H1 (cell line): Measurements from ENCODE around the gene WBP4. TPM values are rescaled to one million over a fixed set of nuclear protein-coding genes. Genes with fewer than 3 reads are reported as not detected.
"Not testable (repeated sequence)": the region's sequence is repeated elsewhere in the genome, so short reads cannot be mapped to it uniquely, and the experiment has no call there.

Experiments
- CTCF ChIA-PET: fragments of 300-600 bp; sonication (Branson Sonifier 250); formaldehyde crosslinking; loops from one replicate; lab custom pipeline; 2021; ENCODE audit not compliant: partially characterized antibody; lab: Charles Lee
- POLR2A ChIA-PET: fragments of 300-600 bp; sonication (Branson Sonifier 250); formaldehyde crosslinking; loops from one replicate; lab custom pipeline; 2021; ENCODE audit warnings: inconsistent platforms; ENCODE audit not compliant: partially characterized antibody; lab: Charles Lee
- DNase-seq, 2 experiments: peaks; one replicate each; pipeline versions ENCODE4 v3.0.0 to v3.0.0-alpha.2; 2010 to 2022; ENCODE audit warnings: low spot score in 2 of 2, low read depth in 1 of 2, mixed read lengths in 1 of 2
- FAIRE-seq: peaks from 2 replicates; lab custom pipeline; 2011; peaks lifted over from hg19 to GRCh38; lab: Jason Lieb, UNC
- H2AFZ ChIP-seq: 2 replicates; pipeline ENCODE4 v1.8.1; 2012; ENCODE audit warnings: low read length, inconsistent platforms
- H2AK5ac ChIP-seq: 2 replicates; pipeline ENCODE4 v1.6.1; 2013; ENCODE audit warnings: low read depth, low read length
- H2BK120ac ChIP-seq: replicated peaks from 2 replicates; pipeline ENCODE3; 2013; ENCODE audit warnings: low read depth, low read length, inconsistent platforms
- H2BK12ac ChIP-seq: 2 replicates; pipeline ENCODE4 v1.6.1; 2013; ENCODE audit warnings: low read depth, low read length
- H2BK15ac ChIP-seq: 2 replicates; pipeline ENCODE4 v1.6.1; 2013; ENCODE audit warnings: low read length
- H2BK20ac ChIP-seq: 2 replicates; pipeline ENCODE4 v1.6.1; 2013; ENCODE audit warnings: low read length
- H2BK5ac ChIP-seq: 2 replicates; pipeline ENCODE4 v1.6.1; 2013; ENCODE audit warnings: low read depth, low read length
- H3K14ac ChIP-seq: 2 replicates; pipeline ENCODE4 v1.6.1; 2013; ENCODE audit warnings: inconsistent platforms; ENCODE audit not compliant: insufficient read length
- H3K18ac ChIP-seq: 2 replicates; pipeline ENCODE4 v1.6.1; 2013; ENCODE audit warnings: low read length; ENCODE audit errors: extremely low read depth
- H3K23ac ChIP-seq: 2 replicates; pipeline ENCODE4 v1.6.1; 2013; ENCODE audit warnings: inconsistent platforms; ENCODE audit not compliant: insufficient read length
- H3K23me2 ChIP-seq: 2 replicates; pipeline ENCODE4 v1.6.1; 2013; ENCODE audit warnings: low read depth, low read length
- H3K27ac ChIP-seq: 2 replicates; pipeline ENCODE4 v1.6.1; 2011; ENCODE audit warnings: low read depth, low read length, inconsistent platforms
- H3K27me3 ChIP-seq, 4 experiments: replicated peaks in 1 of 4; 1 replicate in 1 of 4; 2 replicates in 3 of 4; pipeline versions ENCODE4 v1.6.1 to v1.8.1; 2011 to 2013; ENCODE audit warnings: low read length in 3 of 4, mild to moderate bottlenecking in 3 of 4, inconsistent platforms in 2 of 4, mixed read lengths in 2 of 4, moderate library complexity in 1 of 4; ENCODE audit not compliant: control insufficient read depth in 3 of 4, insufficient read depth in 3 of 4; ENCODE audit errors: extremely low read depth in 1 of 4
- H3K36me3 ChIP-seq, 4 experiments: 2 replicates each; pipeline versions ENCODE4 v1.6.1 to v1.8.1; 2011 to 2013; ENCODE audit warnings: mild to moderate bottlenecking in 4 of 4, low read length in 3 of 4, moderate library complexity in 2 of 4, control low read depth in 1 of 4, inconsistent platforms in 1 of 4; ENCODE audit not compliant: insufficient read depth in 4 of 4, control insufficient read depth in 2 of 4
- H3K4ac ChIP-seq: replicated peaks from 2 replicates; pipeline ENCODE3; 2013; ENCODE audit warnings: low read length, low read depth, mixed read lengths, inconsistent platforms; ENCODE audit not compliant: insufficient read length
- H3K4me1 ChIP-seq, 4 experiments: replicated peaks in 1 of 4; 1 replicate in 1 of 4; 2 replicates in 3 of 4; pipeline versions ENCODE4 v1.6.1 to v1.8.1; 2011 to 2013; ENCODE audit warnings: low read length in 3 of 4, inconsistent platforms in 2 of 4, mixed read lengths in 1 of 4; ENCODE audit not compliant: insufficient read depth in 4 of 4, control insufficient read depth in 3 of 4
- H3K4me2 ChIP-seq, 2 experiments: 2 replicates each; pipeline versions ENCODE4 v1.6.1 to v1.8.1; 2011 to 2013; ENCODE audit warnings: low read depth in 2 of 2, low read length in 2 of 2, control low read depth in 1 of 2, inconsistent platforms in 1 of 2, mild to moderate bottlenecking in 1 of 2; ENCODE audit not compliant: insufficient read depth in 1 of 2
- H3K4me3 ChIP-seq, 4 experiments: fragments of 200-600, 300-600 bp in 1 of 4; sonication (generic), shearing (Covaris generic), sonication (Bioruptor Twin) in 1 of 4; 2 replicates each; pipeline versions ENCODE4 v1.5.1 to v1.8.1; 2011 to 2016; ENCODE audit warnings: low read length in 4 of 4, low read depth in 3 of 4, control low read depth in 2 of 4, inconsistent platforms in 2 of 4, mild to moderate bottlenecking in 2 of 4, mixed read lengths in 1 of 4, moderate library complexity in 1 of 4; ENCODE audit not compliant: insufficient read depth in 2 of 4; ENCODE audit errors: extremely low read depth in 1 of 4
- H3K56ac ChIP-seq: replicated peaks from 2 replicates; pipeline ENCODE3; 2013; ENCODE audit warnings: low read depth, mild to moderate bottlenecking, mixed read lengths, low read length, inconsistent platforms; ENCODE audit not compliant: insufficient read length
- H3K79me1 ChIP-seq: 2 replicates; pipeline ENCODE4 v1.6.1; 2013; ENCODE audit warnings: low read depth, low read length, control low read depth
- H3K79me2 ChIP-seq, 2 experiments: 2 replicates each; pipeline versions ENCODE4 v1.6.1 to v1.8.1; 2012 to 2013; ENCODE audit warnings: low read length in 2 of 2, mild to moderate bottlenecking in 2 of 2, inconsistent platforms in 1 of 2; ENCODE audit not compliant: insufficient read depth in 2 of 2, control insufficient read depth in 1 of 2
- H3K9ac ChIP-seq, 4 experiments: replicated peaks in 1 of 4; 1 replicate in 1 of 4; 2 replicates in 3 of 4; pipeline versions ENCODE4 v1.6.1 to v1.8.1; 2011 to 2013; ENCODE audit warnings: low read depth in 3 of 4, low read length in 3 of 4, control low read depth in 2 of 4, mild to moderate bottlenecking in 2 of 4, moderate library complexity in 2 of 4, inconsistent platforms in 1 of 4; ENCODE audit errors: extremely low read depth in 1 of 4
- H3K9me3 ChIP-seq, 2 experiments: 2 replicates each; pipeline versions ENCODE4 v1.6.1 to v1.8.1; 2012 to 2013; ENCODE audit warnings: mild to moderate bottlenecking in 2 of 2, moderate library complexity in 2 of 2, control low read depth in 1 of 2, inconsistent platforms in 1 of 2, low read depth in 1 of 2, low read length in 1 of 2, mixed read lengths in 1 of 2; ENCODE audit not compliant: insufficient read depth in 2 of 2
- H4K20me1 ChIP-seq, 2 experiments: replicated peaks in 1 of 2; 2 replicates each; pipeline versions ENCODE3 to v1.8.1; 2011 to 2013; ENCODE audit warnings: inconsistent platforms in 2 of 2, low read length in 2 of 2, mild to moderate bottlenecking in 1 of 2; ENCODE audit not compliant: insufficient read depth in 2 of 2, control insufficient read depth in 1 of 2
- H4K5ac ChIP-seq: 2 replicates; pipeline ENCODE4 v1.6.1; 2013; ENCODE audit warnings: low read length, low read depth, mixed read lengths, inconsistent platforms; ENCODE audit not compliant: insufficient read length
- H4K8ac ChIP-seq: 2 replicates; pipeline ENCODE4 v1.8.0; 2013; ENCODE audit warnings: mild to moderate bottlenecking, moderate library complexity, low read length, inconsistent platforms; ENCODE audit not compliant: insufficient read depth; ENCODE audit errors: extremely low read depth
- H4K91ac ChIP-seq: replicated peaks from 2 replicates; pipeline ENCODE3; 2013; ENCODE audit warnings: low read length, mixed read lengths, inconsistent platforms; ENCODE audit not compliant: insufficient read length
- WGBS, 2 experiments: shearing (Covaris generic) in 1 of 2; methylation state at CpG; one replicate each; pipeline versions ENCODE4 v1.1.6 to v1.1.7; 2013 to 2015; ENCODE audit warnings: low lambda C conversion rate in 2 of 2, mixed read lengths in 2 of 2, inconsistent platforms in 1 of 2, low coverage in 1 of 2, missing lambda C conversion rate in 1 of 2; ENCODE audit not compliant: insufficient replicate concordance in 2 of 2, insufficient coverage in 1 of 2, insufficient read length in 1 of 2; ENCODE audit errors: extremely low coverage in 1 of 2, missing lambda C conversion rate in 1 of 2; 5-methylcytosine and 5-hydroxymethylcytosine counted together
- polyA plus RNA-seq, 7 experiments: library from polyadenylated mRNA; depleted of rRNA in 3 of 7; stranded (reverse) in 5 of 7; unstranded in 2 of 7; fragments of >200 nt in 5 of 7; fragments of 200-250 nt in 2 of 7; gene quantifications; 1 replicate in 5 of 7; 2 replicates in 1 of 7; 4 replicates in 1 of 7; pipeline versions ENCODE4 v1.2.1 to v1.2.3, GENCODE V29; 2011 to 2013; ENCODE audit warnings: missing spikeins in 2 of 7, mixed read lengths in 2 of 7
- total RNA-seq: library from RNA; stranded (reverse); fragmentation: NEBNext Ultra II Directional; extraction: Animal tissue kit (Norgen Biotek cat#: 25700); gene quantifications from 2 replicates; pipeline ENCODE4 v1.2.1, GENCODE V29; 2021

Gene WBP4
- total and polyA plus RNA-seq, 2 of the 8 experiments (the other 6 are each of a cell fraction or from before 2014, with no cell fraction given): 3.0 to 10.0 TPM

- Histone ChIP-seq H3K4me2 (peak overlapping the region; percentile 58 to 90), H3K79me2 (peaks cover 4 to 39% of the 10 kb centered on the region in 2 experiments; a peak in 3 of 4 replicates), H3K4me1 (peaks cover 3 to 11% (median 8%) of the 10 kb centered on the region in 4 experiments; a peak in 5 of 7 replicates), H3K4me3 (peak overlapping the region in 1 of 4 experiments; percentile 38; a peak in 2 of 8 replicates)
- not testable (repeated sequence) for H3K9me3 ChIP-seq, H2BK20ac ChIP-seq, H4K20me1 ChIP-seq, H3K36me3 ChIP-seq, DNase-seq, H2AK5ac ChIP-seq, H3K79me1 ChIP-seq, H3K4ac ChIP-seq, H2BK5ac ChIP-seq, H3K27me3 ChIP-seq, H3K56ac ChIP-seq, H3K14ac ChIP-seq, H3K9ac ChIP-seq, H2AFZ ChIP-seq, H3K23ac ChIP-seq, H2BK12ac ChIP-seq, H2BK15ac ChIP-seq, H4K91ac ChIP-seq, H4K8ac ChIP-seq, H3K18ac ChIP-seq, H3K23me2 ChIP-seq, H2BK120ac ChIP-seq, H3K27ac ChIP-seq, FAIRE-seq, H4K5ac ChIP-seq
- POLR2A ChIA-PET: interaction anchor here (1.2 kb wide), 1 partner anchor 62 kb away, joined by 3 read pairs; no protein-coding TSS in a partner anchor
- WGBS, 2 experiments: 90% methylated on average over 4 of the region's 4 CpGs; no CpG with 5 or more reads in 1 of the 2 experiments
- CTCF ChIA-PET: interaction anchor here (0.9 to 1.8 kb wide), 4 partner anchors 11 to 65 kb away, joined by 3 to 5 read pairs (median 4); no protein-coding TSS in a partner anchor
Observed at GRCh38 chr13:41131189-41131588, 69.9 kb downstream of the WBP4 start.
